ENCODE measurements around the gene TNP1. TPM values are rescaled to one million over a fixed set of nuclear protein-coding genes. Genes with fewer than 3 reads are reported as not detected.

TNP1 gene
- total RNA-seq, 1 experiment from 2014 or later, result not detected

DNA sequence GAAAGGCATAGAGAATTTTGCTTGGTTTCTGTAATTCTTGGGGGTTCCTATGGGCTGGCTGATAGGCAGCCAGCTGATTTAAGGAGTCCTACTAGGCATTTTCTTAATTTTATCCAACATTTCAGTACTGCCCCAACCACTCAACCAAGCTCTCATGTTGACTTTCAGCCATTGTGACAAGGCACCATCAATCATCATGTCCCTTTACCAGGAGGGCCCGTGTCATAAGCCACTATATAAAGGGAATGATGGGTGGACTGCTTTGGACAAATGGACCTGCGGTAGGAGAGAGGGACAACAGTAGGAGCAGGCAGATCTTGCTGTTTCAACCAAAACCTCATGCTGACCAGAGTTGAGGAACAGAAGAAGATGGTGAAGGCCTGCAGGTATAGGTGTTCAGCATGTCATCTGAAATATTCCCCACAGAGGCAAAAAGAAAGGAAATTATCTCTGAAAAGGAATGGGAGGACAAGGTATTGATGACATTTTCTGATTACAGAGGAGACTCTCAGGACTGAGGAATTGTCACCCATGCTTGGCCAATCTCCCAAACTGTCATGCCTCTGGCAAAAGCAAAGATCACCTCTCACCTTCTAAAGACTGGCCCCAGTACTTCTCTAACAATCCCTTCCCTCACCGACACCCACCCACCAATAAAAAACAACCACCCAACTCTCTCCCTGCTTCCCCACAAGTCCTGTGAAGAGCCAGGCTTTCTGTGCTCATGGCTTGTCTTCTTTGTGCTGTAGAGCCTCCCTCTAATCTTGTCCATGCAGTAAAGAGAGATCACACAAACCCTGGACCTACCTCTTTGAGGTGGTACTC is 10.9 kb upstream of the TNP1 start:
- H2BK20ac ChIP-seq (ENCODE audit: low read depth, low read length, poor library complexity, severe bottlenecking), result no peak overlapping the region
- H3K27me3 Mint-ChIP-seq (ENCODE audit: low read depth), result peaks cover 8% of the 10 kb centered on the region
- WGBS (ENCODE audit: extremely low coverage, insufficient read length, low lambda C conversion rate), result no CpG with 5 or more reads among the region's 3 CpGs
- no peaks in the 10 kb centered on the region for H4K20me1 ChIP-seq (ENCODE audit: control insufficient read depth, insufficient read depth, insufficient read length)
- H2BK120ac ChIP-seq (ENCODE audit: low read depth, low read length, poor library complexity, severe bottlenecking), result no peak overlapping the region
- H3K27ac ChIP-seq (ENCODE audit: insufficient read length, low read depth, low read length), result no peak overlapping the region
- no peak overlapping the region for H3K56ac ChIP-seq (ENCODE audit: insufficient read length, low read depth, low read length)
- no peak for DNase-seq
- no peak overlapping the region for H3K18ac ChIP-seq (ENCODE audit: insufficient read length, low read depth, low read length)
- no peak overlapping the region for H3T11ph ChIP-seq (ENCODE audit: low read length)
- H2BK15ac ChIP-seq (ENCODE audit: low read depth, low read length), result no peak overlapping the region
- no peak for TF ChIP-seq CTCF (conservative IDR thresholded peaks at IDR 0.05)
- H3K4me1 Mint-ChIP-seq, result no peaks in the 10 kb centered on the region
- H3K9me3 Mint-ChIP-seq, result peaks cover 14 to 17% of the 10 kb centered on the region in 2 experiments; a peak in 4 of 5 replicates
- no peak overlapping the region for H3K4ac ChIP-seq (ENCODE audit: low read depth, low read length)
- H4K91ac ChIP-seq (ENCODE audit: insufficient read length, low read depth, low read length), result no peak overlapping the region
- H2AK5ac ChIP-seq (ENCODE audit: insufficient read length, low read length), result no peak overlapping the region
- no peak overlapping the region for H4K5ac ChIP-seq (ENCODE audit: insufficient read length, low read depth, low read length)
- H3K9me3 ChIP-seq (ENCODE audit: control insufficient read depth, low read depth, low read length), result no peaks in the 10 kb centered on the region
- no peak overlapping the region for H2BK12ac ChIP-seq (ENCODE audit: insufficient read length, low read depth, low read length)
- H2AFZ ChIP-seq (ENCODE audit: low read length), result no peak overlapping the region
- H3K4me2 ChIP-seq (ENCODE audit: insufficient read depth, insufficient read length, low read length), result no peak overlapping the region
- H3K36me3 Mint-ChIP-seq (ENCODE audit: insufficient read depth in 1 of 3, low read depth in 3 of 3), result peaks cover 0 to 16% (median 6%) of the 10 kb centered on the region in 3 experiments; a peak in 5 of 7 replicates
- H3K4me3 Mint-ChIP-seq, result no peak overlapping the region
- no peak overlapping the region for H3K9ac ChIP-seq (ENCODE audit: extremely low read depth, insufficient read length, low read length)
- H3K23me2 ChIP-seq (ENCODE audit: insufficient read length, low read depth, low read length, poor library complexity, severe bottlenecking), result no peaks in the 10 kb centered on the region
- no peak overlapping the region for H3K14ac ChIP-seq (ENCODE audit: insufficient read depth, low read length)
- H2BK5ac ChIP-seq (ENCODE audit: insufficient read length, low read length), result no peak overlapping the region
- H3K4me1 ChIP-seq (ENCODE audit: insufficient read depth, low read length), result no peaks in the 10 kb centered on the region
- H3K27me3 ChIP-seq (ENCODE audit: insufficient read depth, low read length), result no peaks in the 10 kb centered on the region
- no peaks in the 10 kb centered on the region for H3K79me1 ChIP-seq (ENCODE audit: insufficient read depth, low read depth, low read length, poor library complexity, severe bottlenecking)
- H4K8ac ChIP-seq (replicated peaks; ENCODE audit: insufficient read length, low read depth, low read length), result no peak overlapping the region
- no peaks in the 10 kb centered on the region for H3K79me2 ChIP-seq (ENCODE audit: insufficient read depth, low read length)
- no peak overlapping the region; a peak in 1 of 7 replicates for H3K27ac Mint-ChIP-seq
- no peak overlapping the region for H3K23ac ChIP-seq (ENCODE audit: insufficient read length, low read depth, low read length)

Measured in H9 (cell line).